Measurements from ENCODE around the gene AIRE. TPM values are rescaled to one million over a fixed set of nuclear protein-coding genes. Genes with fewer than 3 reads are reported as not detected.

Gene AIRE
- total RNA-seq, 1 experiment from 2014 or later = 0.17 TPM

- peaks cover 11 to 14% of the 10 kb centered on the region in 2 experiments for H3K4me1 Mint-ChIP-seq
- Histone ChIP-seq H2BK120ac (ENCODE audit: low read depth, low read length, poor library complexity, severe bottlenecking) (no peak overlapping the region), H3K56ac (ENCODE audit: insufficient read length, low read depth, low read length) (no peak overlapping the region), H2BK12ac (ENCODE audit: insufficient read length, low read depth, low read length) (no peak overlapping the region), H3K23me2 (ENCODE audit: insufficient read length, low read depth, low read length, poor library complexity, severe bottlenecking) (no peaks in the 10 kb centered on the region), H3K14ac (ENCODE audit: insufficient read depth, low read length) (no peak overlapping the region; the same call in 1 of the 2 replicates), H3K18ac (ENCODE audit: insufficient read length, low read depth, low read length) (no peak overlapping the region), H3K79me1 (ENCODE audit: insufficient read depth, low read depth, low read length, poor library complexity, severe bottlenecking) (no peaks in the 10 kb centered on the region), H3K4me2 (ENCODE audit: insufficient read depth, insufficient read length, low read length) (no peak overlapping the region), H3K27me3 (ENCODE audit: insufficient read depth, low read length) (no peaks in the 10 kb centered on the region), H4K8ac (replicated peaks; ENCODE audit: insufficient read length, low read depth, low read length) (no peak overlapping the region), H4K5ac (ENCODE audit: insufficient read length, low read depth, low read length) (no peak overlapping the region), H2BK15ac (ENCODE audit: low read depth, low read length) (no peak overlapping the region), H3K23ac (ENCODE audit: insufficient read length, low read depth, low read length) (no peak overlapping the region), H2AFZ (ENCODE audit: low read length) (no peak overlapping the region), H3K27ac (ENCODE audit: insufficient read length, low read depth, low read length) (no peak overlapping the region), H3K4me1 (ENCODE audit: insufficient read depth, low read length) (no peaks in the 10 kb centered on the region), H2BK20ac (ENCODE audit: low read depth, low read length, poor library complexity, severe bottlenecking) (no peak overlapping the region), H3K9ac (ENCODE audit: extremely low read depth, insufficient read length, low read length) (no peak overlapping the region), H3K4ac (ENCODE audit: low read depth, low read length) (no peak overlapping the region), H2AK5ac (ENCODE audit: insufficient read length, low read length) (no peak overlapping the region), H4K20me1 (ENCODE audit: control insufficient read depth, insufficient read depth, insufficient read length) (no peaks in the 10 kb centered on the region), H3K79me2 (ENCODE audit: insufficient read depth, low read length) (no peaks in the 10 kb centered on the region), H4K91ac (ENCODE audit: insufficient read length, low read depth, low read length) (no peak overlapping the region), H3K9me3 (ENCODE audit: control insufficient read depth, low read depth, low read length) (no peaks in the 10 kb centered on the region), H3T11ph (ENCODE audit: low read length) (no peak overlapping the region), H2BK5ac (ENCODE audit: insufficient read length, low read length) (no peak overlapping the region)
- TF ChIP-seq, protein P1, sequence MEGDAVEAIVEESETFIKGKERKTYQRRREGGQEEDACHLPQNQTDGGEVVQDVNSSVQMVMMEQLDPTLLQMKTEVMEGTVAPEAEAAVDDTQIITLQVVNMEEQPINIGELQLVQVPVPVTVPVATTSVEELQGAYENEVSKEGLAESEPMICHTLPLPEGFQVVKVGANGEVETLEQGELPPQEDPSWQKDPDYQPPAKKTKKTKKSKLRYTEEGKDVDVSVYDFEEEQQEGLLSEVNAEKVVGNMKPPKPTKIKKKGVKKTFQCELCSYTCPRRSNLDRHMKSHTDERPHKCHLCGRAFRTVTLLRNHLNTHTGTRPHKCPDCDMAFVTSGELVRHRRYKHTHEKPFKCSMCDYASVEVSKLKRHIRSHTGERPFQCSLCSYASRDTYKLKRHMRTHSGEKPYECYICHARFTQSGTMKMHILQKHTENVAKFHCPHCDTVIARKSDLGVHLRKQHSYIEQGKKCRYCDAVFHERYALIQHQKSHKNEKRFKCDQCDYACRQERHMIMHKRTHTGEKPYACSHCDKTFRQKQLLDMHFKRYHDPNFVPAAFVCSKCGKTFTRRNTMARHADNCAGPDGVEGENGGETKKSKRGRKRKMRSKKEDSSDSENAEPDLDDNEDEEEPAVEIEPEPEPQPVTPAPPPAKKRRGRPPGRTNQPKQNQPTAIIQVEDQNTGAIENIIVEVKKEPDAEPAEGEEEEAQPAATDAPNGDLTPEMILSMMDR (conservative IDR thresholded peaks at IDR 0.05) = no peak
- H3K4me3 Mint-ChIP-seq = no peak overlapping the region
- H3K36me3 Mint-ChIP-seq (ENCODE audit: insufficient read depth in 1 of 3, low read depth in 3 of 3) = no peaks in the 10 kb centered on the region
- DNase-seq = no peak
- no peaks in the 10 kb centered on the region for H3K9me3 Mint-ChIP-seq
- no CpG with 5 or more reads among the region's 23 CpGs for WGBS (ENCODE audit: extremely low coverage, insufficient read length, low lambda C conversion rate)
- peaks cover 11% of the 10 kb centered on the region for H3K27me3 Mint-ChIP-seq (ENCODE audit: low read depth)
- no peak overlapping the region for H3K27ac Mint-ChIP-seq
Observed at GRCh38 chr21:44288251-44289110, 2.8 kb downstream of the AIRE start.
